Hepatocyte (in vitro differentiated cells): ENCODE measurements around the gene ADCY9.

Source experiments
- EZH2 ChIP-seq: fragments of 200-600 bp; sonication (generic); IDR thresholded peaks from 2 replicates; pipeline ENCODE4 v1.6.1; 2016; ENCODE audit warnings: antibody characterized with exemption, mild to moderate bottlenecking, borderline replicate concordance
- EZH2phosphoT487 ChIP-seq: fragments of 200-600 bp; sonication (generic); IDR thresholded peaks from one replicate; pipeline ENCODE4 v1.6.1; 2018; ENCODE audit warnings: antibody characterized with exemption, mild to moderate bottlenecking, low read depth, moderate library complexity; ENCODE audit not compliant: unreplicated experiment, severe bottlenecking
- TF ChIP-seq, protein P1 (sequence below): fragments of 200-600 bp; sonication (generic); IDR thresholded peaks from 2 replicates; pipeline ENCODE4 v1.5.1; 2016; ENCODE audit warnings: antibody characterized with exemption, mild to moderate bottlenecking; ENCODE audit not compliant: poor library complexity

DNA sequence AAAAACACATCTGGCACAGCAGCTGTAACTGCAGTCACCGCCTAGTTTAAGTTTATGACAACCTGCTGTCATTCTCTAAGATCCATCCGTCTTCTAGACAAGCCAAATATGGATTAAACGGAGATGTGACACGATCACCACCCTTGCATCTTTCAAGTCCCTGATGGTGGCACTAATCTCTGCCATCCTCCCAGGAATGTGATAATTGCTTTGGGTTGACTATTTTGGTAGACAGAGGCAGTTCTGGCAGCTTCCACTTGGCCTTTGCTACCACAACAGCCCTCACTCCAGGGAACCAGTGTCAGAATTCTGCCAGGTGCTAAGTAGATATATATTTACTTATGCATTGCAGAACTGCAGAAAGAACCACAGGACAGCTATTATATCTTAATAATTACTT lies 81.3 kb downstream of the ADCY9 start:
- TF ChIP-seq, protein P1, sequence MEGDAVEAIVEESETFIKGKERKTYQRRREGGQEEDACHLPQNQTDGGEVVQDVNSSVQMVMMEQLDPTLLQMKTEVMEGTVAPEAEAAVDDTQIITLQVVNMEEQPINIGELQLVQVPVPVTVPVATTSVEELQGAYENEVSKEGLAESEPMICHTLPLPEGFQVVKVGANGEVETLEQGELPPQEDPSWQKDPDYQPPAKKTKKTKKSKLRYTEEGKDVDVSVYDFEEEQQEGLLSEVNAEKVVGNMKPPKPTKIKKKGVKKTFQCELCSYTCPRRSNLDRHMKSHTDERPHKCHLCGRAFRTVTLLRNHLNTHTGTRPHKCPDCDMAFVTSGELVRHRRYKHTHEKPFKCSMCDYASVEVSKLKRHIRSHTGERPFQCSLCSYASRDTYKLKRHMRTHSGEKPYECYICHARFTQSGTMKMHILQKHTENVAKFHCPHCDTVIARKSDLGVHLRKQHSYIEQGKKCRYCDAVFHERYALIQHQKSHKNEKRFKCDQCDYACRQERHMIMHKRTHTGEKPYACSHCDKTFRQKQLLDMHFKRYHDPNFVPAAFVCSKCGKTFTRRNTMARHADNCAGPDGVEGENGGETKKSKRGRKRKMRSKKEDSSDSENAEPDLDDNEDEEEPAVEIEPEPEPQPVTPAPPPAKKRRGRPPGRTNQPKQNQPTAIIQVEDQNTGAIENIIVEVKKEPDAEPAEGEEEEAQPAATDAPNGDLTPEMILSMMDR = no peak
- TF ChIP-seq EZH2phosphoT487 (no peak), EZH2 (no peak)
